ENCODE measurements around the gene ETAA1. TPM values are rescaled to one million over a fixed set of nuclear protein-coding genes. Genes with fewer than 3 reads are reported as not detected.

The ETAA1 gene
- total and polyA plus RNA-seq, 2 of the 13 experiments (the other 11 are each of a cell fraction or from before 2014, with no cell fraction given), result 9.1 to 16.2 TPM

DNA sequence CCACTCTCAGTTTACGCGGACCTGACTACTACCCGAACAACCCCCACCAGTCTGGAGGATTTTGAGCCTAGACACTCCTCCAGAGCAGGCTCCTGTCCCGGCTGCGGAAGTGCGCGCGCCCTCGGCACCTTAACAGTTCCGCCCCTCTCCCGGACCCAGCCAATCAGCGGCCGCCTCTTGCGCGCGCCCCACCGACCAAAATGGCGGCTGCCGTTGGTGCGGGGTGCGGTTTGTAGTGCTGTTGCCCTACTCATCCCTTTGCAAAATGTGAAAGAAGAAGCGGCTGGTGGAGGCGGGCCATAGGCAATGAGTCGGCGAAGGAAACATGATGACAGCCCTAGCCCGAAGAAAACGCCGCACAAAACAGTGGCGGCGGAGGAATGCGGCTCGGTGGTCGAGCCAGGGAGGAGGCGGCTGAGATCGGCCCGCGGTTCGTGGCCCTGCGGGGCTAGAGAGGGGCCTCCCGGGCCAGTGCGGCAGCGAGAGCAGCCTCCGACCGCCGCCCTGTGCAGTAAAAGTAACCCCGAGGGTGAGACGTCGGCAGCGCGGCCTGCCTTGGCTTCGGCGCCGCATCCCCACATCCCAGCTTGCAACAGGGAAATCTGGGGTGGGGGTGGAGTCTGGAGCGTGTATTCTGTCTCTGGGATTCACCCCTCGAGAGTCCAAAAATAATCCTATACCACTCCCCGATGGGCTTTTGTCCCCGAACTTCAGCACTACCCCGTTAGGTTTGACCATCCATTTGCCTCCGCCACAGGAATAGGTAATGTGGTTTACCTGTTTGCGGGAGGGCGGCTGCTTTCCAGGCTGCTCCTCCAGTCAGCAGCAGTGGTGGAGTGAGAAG is at the start of gene ETAA1 (continued):
- TF ChIP-seq HOXD1 (CRISPR knock-in tag; IDR thresholded peaks at IDR 0.05), result no peak
- no peak for TF ChIP-seq CHD4 (IDR thresholded peaks at IDR 0.05; ENCODE audit: borderline replicate concordance, low read length)
- TF ChIP-seq, protein P1, sequence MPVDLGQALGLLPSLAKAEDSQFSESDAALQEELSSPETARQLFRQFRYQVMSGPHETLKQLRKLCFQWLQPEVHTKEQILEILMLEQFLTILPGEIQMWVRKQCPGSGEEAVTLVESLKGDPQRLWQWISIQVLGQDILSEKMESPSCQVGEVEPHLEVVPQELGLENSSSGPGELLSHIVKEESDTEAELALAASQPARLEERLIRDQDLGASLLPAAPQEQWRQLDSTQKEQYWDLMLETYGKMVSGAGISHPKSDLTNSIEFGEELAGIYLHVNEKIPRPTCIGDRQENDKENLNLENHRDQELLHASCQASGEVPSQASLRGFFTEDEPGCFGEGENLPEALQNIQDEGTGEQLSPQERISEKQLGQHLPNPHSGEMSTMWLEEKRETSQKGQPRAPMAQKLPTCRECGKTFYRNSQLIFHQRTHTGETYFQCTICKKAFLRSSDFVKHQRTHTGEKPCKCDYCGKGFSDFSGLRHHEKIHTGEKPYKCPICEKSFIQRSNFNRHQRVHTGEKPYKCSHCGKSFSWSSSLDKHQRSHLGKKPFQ (CRISPR knock-in tag; IDR thresholded peaks at IDR 0.05; ENCODE audit: insufficient replicate concordance), result peak; percentile 24
- TF ChIP-seq SP2 (CRISPR knock-in tag; IDR thresholded peaks at IDR 0.05), result peak; percentile 86
- TF ChIP-seq, protein P2, sequence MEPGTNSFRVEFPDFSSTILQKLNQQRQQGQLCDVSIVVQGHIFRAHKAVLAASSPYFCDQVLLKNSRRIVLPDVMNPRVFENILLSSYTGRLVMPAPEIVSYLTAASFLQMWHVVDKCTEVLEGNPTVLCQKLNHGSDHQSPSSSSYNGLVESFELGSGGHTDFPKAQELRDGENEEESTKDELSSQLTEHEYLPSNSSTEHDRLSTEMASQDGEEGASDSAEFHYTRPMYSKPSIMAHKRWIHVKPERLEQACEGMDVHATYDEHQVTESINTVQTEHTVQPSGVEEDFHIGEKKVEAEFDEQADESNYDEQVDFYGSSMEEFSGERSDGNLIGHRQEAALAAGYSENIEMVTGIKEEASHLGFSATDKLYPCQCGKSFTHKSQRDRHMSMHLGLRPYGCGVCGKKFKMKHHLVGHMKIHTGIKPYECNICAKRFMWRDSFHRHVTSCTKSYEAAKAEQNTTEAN (CRISPR knock-in tag; conservative IDR thresholded peaks at IDR 0.05), result no peak
- TF ChIP-seq, protein P3, sequence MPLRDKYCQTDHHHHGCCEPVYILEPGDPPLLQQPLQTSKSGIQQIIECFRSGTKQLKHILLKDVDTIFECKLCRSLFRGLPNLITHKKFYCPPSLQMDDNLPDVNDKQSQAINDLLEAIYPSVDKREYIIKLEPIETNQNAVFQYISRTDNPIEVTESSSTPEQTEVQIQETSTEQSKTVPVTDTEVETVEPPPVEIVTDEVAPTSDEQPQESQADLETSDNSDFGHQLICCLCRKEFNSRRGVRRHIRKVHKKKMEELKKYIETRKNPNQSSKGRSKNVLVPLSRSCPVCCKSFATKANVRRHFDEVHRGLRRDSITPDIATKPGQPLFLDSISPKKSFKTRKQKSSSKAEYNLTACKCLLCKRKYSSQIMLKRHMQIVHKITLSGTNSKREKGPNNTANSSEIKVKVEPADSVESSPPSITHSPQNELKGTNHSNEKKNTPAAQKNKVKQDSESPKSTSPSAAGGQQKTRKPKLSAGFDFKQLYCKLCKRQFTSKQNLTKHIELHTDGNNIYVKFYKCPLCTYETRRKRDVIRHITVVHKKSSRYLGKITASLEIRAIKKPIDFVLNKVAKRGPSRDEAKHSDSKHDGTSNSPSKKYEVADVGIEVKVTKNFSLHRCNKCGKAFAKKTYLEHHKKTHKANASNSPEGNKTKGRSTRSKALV (CRISPR knock-in tag; IDR thresholded peaks at IDR 0.05), result 0 out of 2 replicates have a peak, but pooled peaks have one; percentile 10
- TF ChIP-seq TEAD3 (CRISPR knock-in tag; optimal IDR thresholded peaks at IDR 0.05; ENCODE audit: borderline replicate concordance), result peak; percentile 64
- TF ChIP-seq ZNF317 (CRISPR knock-in tag; IDR thresholded peaks at IDR 0.05), result peak; percentile 79
- TF ChIP-seq HNRNPUL1 (IDR thresholded peaks at IDR 0.05; ENCODE audit: low read depth, low read length), result no peak
- no peak for TF ChIP-seq ZNF549 (CRISPR knock-in tag; IDR thresholded peaks at IDR 0.05)
- no peak for TF ChIP-seq XBP1 (CRISPR knock-in tag; IDR thresholded peaks at IDR 0.05)
- TF ChIP-seq ZFP90 (CRISPR knock-in tag; IDR thresholded peaks at IDR 0.05; ENCODE audit: borderline replicate concordance), result peak; percentile 59
- TF ChIP-seq, protein P4, sequence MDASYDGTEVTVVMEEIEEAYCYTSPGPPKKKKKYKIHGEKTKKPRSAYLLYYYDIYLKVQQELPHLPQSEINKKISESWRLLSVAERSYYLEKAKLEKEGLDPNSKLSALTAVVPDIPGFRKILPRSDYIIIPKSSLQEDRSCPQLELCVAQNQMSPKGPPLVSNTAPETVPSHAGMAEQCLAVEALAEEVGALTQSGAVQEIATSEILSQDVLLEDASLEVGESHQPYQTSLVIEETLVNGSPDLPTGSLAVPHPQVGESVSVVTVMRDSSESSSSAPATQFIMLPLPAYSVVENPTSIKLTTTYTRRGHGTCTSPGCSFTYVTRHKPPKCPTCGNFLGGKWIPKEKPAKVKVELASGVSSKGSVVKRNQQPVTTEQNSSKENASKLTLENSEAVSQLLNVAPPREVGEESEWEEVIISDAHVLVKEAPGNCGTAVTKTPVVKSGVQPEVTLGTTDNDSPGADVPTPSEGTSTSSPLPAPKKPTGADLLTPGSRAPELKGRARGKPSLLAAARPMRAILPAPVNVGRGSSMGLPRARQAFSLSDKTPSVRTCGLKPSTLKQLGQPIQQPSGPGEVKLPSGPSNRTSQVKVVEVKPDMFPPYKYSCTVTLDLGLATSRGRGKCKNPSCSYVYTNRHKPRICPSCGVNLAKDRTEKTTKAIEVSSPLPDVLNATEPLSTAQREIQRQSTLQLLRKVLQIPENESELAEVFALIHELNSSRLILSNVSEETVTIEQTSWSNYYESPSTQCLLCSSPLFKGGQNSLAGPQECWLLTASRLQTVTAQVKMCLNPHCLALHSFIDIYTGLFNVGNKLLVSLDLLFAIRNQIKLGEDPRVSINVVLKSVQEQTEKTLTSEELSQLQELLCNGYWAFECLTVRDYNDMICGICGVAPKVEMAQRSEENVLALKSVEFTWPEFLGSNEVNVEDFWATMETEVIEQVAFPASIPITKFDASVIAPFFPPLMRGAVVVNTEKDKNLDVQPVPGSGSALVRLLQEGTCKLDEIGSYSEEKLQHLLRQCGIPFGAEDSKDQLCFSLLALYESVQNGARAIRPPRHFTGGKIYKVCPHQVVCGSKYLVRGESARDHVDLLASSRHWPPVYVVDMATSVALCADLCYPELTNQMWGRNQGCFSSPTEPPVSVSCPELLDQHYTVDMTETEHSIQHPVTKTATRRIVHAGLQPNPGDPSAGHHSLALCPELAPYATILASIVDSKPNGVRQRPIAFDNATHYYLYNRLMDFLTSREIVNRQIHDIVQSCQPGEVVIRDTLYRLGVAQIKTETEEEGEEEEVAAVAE (CRISPR knock-in tag; IDR thresholded peaks at IDR 0.05; ENCODE audit: borderline replicate concordance), result peak; percentile 77

Data from HepG2 (cell line).